GM21528 (cell line): ENCODE measurements around the gene RPS6KB1.
"Not testable (repeated sequence)": the region's sequence is repeated elsewhere in the genome, so short reads cannot be mapped to it uniquely, and the experiment has no call there.

Experiments
- ATAC-seq: cut with Tn5 transposase; IDR thresholded peaks from one replicate; pipeline ENCODE4 v1.9.1; 2021; ENCODE audit warnings: mild to moderate bottlenecking, moderate library complexity; ENCODE audit not compliant: unreplicated experiment, low FRiP score

Gene RPS6KB1

DNA sequence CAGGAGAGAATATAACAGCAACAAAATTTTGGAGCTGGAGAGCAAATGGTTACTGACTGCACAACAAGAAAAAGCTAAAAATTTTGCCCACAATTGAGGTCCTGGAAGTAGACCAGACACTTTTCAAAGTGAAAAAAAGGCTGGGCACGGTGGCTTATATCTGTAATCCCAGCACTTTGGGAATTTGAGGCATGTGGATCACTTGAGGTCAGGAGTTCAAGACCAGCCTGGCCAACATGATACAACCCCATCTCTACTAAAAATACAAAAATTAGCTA, 23.0 kb upstream of the RPS6KB1 start:
- no peak for ATAC-seq

DNA sequence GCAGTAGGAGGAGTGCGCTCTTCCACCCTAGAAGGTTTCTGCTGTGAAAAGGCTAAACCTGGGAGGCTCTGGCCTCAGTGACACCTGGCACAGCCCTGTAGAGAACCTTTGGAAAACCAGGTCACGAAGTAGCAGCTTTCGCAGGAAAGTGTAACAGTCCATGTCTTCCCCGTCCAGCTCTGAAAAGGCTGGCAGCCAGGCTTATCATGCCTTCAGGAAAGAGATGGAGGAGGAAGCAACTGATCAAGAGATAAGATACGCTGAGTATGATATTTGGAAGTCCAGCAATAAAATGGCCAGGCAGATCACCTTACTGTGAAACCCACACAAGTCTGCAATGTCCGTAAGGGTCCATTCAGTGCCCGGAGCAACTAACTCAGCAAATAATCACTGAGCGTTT, 22.4 kb upstream of the RPS6KB1 start:
- ATAC-seq: no peak

DNA sequence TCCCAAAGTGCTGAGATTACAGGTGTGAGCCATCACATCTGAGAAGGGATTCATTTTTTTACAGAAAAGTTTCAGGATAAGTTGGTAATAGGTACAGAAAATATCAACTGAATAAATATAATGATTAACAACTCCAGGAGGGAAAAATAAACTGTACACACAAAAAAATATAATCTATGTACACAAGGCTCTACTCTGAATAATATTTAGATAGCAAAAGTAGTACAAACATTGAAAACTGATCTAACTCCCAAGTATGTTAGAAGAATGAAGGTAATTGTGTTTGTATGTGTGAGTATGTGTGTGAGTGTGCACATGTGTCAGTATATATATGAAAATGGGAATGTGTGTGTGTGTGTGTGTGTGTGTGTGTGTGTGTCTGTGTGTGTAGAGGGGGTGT, 20.6 kb upstream of the RPS6KB1 start:
- no peak for ATAC-seq

DNA sequence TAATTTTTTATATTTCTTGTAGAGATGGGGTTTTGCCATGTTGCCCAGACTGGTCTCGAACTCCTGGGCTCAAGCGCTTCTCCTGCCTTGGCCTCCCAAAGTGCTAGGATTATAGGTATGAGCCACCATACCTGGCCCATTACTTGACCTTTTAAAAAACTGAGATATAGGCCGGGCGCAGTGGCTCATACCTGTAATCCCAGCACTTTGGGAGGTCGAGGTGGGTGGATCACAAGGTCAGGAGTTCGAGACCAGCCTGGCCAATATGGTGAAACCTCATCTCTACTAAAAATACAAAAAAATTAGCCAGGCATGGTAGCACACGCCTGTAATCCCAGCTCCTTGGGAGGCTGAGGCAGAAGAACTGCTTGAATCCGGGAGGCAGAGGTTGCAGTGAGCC, 19.5 kb upstream of the RPS6KB1 start:
- ATAC-seq: not testable (repeated sequence)

DNA sequence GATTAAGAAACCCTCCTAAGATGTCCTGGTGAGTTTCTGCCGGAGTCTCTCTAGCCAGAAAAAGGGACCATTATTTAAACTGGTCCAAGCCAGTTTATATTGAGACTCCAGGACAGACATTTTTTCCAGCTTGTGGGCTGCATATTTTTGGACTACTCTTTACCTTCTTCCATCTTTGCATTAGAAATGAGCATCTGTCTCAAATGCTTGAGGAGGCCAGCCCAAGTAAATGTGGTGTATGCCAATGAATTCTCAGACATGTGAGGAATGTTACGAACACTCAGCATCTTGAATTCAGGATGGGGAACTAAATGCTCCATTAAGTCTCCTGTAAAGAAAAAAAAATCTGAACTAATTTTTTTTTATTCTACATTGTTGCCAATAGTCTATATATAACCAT, 18.5 kb upstream of the RPS6KB1 start:
- ATAC-seq: no peak

DNA sequence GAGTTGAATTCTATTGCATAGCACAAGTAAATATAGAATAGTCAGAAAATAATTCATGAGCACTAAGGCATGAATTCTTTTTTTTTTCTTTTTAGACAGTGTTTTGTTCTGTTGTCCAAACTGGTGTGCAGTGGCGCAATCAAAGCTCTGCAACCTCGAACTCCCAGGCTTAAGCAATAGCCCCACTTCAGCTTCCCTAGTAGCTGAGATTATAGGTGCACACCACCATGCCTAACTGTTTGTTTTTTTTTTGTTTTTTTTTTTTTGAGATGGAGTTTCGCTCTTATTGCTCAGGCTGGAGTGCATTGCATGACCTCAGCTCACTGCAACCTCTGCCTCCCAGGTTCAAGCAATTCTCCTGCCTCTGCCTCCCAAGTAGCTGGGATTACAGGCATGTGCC, 16.8 kb upstream of the RPS6KB1 start:
- ATAC-seq: no peak

DNA sequence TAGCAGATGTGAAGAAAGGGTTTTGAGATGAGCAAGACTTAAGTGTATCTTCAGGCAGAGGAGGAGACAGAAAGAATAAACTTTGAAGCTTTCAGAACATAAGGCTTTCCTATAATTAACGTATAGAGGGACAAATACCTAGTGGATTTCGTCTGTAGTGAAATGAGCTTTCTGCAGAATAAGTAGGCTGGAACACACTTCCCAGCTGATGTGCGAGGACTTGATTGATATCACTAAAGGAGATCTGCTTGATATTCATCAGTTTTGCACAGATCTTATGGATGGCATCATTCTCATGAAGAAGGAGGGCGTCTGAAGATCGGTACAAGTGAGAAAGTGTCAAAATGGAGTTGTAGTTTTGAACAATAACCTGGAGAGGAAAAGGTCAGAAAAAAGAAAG, 15.0 kb upstream of the RPS6KB1 start:
- no peak for ATAC-seq

DNA sequence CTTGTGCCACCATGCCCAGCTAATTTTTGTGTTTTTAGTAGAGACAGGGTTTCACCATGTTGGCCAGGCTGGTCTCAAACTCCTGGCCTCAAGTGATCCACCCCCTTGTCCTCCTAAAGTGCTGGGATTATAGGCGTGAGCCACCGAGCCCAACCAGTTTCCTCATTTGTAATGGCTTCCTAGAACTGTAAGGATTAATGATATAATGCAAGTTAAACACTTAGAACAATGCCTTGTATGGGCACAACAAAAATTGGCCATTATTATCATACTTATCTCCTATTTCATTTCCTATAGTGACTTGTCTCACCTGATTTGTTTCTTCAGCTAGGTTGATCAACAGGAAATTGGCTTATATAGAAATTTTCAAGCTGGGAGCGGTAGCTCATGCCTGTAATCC, 14.3 kb upstream of the RPS6KB1 start:
- ATAC-seq: no peak

DNA sequence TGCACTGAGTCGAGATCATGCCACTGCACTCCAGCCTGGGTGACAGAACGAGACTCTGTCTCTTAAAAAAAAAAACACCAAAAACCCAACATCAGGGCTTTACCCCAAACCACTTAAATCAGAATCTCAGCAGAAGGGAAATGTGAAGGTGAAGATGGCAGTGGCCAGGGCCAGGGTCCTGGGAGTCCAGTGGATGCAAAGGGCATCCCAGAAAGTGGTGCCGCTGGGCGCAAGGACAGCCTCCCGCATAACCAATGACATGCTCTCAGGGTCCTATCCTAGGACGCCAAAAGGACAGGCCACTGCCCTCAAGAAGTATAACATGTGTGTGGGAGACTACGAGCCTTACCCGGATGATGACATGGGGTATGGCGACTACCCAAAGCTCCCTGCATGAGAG, 8.1 kb upstream of the RPS6KB1 start:
- ATAC-seq: no peak

DNA sequence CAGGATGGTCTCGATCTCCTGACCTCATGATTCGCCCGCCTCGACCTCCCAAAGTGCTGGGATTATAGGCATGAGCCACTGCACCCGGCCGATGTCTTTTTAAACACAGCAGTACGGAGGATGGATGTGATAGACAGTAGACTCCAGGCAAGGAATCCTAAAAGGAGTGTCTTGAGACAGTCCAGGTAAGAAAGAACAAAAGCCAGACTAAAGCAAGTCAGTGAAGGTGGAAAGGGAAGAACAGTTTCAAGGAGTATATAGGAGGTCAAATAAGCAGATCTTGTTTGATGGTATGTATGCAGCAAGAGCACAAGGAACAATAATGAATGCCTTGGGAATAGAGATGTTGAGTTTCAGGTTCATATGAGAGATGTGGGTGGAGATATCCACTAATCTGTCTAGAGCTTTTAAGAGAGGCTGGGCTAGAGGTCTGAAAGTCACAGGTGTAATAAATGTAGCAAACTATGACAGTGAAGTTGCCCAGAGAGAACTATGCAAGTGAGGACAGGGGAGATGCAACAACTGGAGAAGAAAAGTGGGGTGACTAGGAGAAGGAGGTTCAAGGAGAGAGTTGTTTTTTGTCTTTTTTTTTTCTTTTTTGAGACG, 4.7 kb upstream of the RPS6KB1 start:
- ATAC-seq: no peak

DNA sequence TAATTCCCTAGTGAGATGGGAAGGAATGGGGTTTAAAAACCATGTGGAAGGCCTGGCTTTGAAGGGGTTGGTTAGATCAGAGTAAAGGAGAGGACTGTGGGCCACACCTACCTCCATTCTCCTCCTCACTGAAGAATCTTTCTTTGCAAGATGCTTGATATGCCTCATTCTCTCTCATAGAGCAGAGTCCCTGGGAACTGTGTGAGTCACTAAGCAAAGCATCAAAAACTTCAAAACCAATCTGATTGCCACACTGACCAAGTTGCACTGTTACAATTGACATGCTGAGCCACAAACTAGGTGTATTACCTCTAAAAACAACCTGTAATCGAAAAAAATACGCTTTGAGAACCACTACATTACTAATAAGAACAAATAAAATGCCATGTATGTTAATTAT, 2.2 kb upstream of the RPS6KB1 start:
- ATAC-seq: no peak

DNA sequence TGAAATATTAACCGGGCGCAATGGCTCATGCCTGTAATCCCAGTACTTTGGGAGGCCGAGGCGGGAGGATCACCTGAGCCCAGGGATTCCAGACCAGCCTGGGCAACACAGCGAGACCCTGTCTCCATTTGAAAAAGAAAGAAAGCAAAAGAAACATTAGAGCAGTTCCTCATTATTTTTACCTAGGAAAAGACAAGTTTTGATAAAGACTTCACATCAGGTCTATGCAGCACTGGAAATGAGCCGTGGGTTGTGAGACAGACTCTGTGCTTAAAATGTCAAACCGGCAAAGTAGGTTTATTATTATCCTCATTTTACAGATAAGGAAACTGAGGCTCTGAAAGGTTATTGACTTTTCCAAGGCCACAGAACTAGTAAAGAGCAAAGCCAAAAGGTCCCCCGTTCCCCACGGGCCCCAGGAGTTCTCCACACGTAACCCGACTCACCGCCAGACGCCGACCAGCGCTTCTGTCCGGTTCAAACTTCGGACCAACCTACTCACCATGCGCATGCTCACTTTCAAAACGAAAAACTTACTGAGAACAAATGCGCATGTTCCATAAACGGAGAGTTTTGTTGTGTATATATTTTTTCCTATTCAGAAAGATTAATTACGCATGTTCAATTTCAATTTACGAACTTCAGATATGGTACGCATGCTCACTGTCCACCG, 534 bp upstream of the RPS6KB1 start:
- peak; percentile 55 for ATAC-seq

DNA sequence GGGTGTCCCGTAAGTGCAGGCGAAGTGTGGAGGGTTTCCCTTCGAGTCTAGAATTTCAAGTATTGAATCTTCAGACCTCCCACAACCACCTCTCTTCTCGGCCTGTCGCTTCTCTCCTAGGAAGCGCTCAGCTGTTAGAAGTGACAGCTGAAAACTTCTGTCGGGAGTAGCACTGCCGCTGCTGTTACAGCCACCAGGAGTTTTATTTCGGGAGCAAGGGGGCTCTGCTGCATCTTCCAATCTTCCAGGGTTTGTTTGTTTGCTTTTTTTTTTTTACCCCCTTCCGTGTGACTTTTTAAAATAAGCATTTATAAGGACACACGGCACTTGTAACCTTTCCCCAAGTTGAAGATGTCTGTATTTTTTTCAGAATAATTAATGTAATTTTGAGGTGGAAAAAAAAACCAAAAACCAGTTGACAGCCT, 767 bp downstream of the RPS6KB1 start:
- ATAC-seq: no peak

DNA sequence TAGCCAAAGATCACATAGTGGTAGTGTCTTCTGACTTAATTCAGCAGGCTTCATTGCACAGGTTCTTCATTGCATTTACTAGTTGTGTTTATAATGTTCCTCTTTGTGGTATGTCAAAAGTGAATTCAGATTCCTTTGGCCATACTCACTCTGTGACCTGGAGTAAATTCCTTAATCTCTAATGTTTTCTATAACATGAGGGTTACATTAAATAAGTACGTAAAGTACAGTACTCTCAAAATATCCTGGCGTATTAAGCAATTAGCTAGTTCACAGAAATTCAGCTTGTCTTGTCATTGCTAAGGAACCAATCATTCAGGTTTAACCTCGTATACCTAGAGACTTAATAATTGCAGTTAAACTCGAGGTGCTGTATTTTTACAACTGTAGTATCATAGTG, 4.2 kb downstream of the RPS6KB1 start:
- ATAC-seq: no peak

DNA sequence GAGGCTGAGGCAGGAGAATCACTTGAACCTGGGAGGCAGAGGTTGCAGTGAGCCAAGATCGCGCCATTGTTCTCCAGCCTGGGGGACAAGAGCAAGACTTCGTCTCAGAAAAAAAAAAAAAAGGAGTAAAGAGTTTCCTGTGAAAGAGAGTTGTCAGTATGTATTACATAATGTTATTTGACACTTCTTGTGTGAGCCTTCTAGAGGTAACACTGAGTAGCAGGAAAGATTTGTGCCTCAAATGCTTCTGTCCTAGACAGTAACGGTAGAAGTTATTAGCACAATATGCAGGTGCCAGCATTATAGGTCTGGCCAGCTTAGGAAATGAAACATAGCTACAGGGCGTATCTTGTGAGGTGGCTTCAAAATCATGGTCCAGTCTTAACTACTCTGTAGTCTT, 6.2 kb downstream of the RPS6KB1 start:
- no peak for ATAC-seq

DNA sequence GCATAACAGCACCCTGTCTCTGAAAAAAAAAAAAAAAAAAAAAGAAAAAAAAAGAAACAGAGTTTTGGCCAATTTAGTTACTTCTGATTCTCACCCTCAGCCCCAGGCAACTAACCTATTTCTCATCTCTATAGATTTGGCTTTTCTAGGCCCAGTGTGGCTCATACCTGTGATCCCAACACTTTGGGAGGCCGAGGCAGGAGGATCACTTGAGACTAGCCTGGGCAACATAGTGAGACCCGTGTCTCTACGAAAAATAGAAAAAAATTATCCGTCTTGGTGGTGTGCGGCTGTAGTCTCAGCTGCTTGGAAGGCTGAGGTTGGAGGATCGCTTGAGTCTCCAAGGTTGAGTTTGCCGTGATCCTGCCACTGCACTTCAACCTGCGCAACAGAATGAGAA, 8.7 kb downstream of the RPS6KB1 start:
- no peak for ATAC-seq

DNA sequence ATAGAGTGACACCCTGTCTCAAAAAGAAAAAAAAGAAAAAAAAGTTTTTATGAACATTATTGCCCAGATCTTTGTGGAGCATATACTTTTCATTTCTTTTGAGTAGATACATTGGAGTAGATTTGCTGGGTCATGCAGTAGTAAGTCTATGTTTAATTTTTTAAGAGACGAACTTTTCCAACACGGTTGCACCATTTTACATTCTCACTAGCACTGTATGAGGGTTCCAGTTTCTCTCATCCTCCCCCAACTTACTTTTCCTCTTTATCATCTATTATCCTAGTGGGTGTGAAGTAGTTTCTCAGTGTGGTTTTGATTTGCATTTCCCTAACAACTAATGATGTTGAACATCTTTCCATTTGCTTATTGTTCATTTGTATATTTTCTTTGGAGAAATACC, 10.5 kb downstream of the RPS6KB1 start:
- ATAC-seq: no peak

DNA sequence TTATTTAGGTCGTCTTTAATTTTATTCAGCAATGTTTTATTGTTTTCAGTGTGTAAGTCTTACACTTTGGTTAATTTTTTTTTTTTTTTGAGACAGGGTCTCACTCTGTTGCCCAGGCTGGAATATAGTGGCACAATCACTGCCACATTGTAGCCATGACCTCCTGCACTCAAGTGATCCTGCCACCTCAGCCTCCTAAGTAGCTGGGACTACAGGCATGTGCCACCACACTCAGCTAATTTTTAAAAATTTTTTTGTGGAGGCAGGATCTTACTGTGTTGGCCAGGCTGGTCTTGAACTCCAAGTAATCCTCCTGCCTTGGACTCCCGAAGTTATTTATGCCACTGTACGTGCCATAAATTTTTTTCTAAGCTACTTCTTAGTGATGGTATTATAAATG, 14.5 kb downstream of the RPS6KB1 start:
- no peak for ATAC-seq

DNA sequence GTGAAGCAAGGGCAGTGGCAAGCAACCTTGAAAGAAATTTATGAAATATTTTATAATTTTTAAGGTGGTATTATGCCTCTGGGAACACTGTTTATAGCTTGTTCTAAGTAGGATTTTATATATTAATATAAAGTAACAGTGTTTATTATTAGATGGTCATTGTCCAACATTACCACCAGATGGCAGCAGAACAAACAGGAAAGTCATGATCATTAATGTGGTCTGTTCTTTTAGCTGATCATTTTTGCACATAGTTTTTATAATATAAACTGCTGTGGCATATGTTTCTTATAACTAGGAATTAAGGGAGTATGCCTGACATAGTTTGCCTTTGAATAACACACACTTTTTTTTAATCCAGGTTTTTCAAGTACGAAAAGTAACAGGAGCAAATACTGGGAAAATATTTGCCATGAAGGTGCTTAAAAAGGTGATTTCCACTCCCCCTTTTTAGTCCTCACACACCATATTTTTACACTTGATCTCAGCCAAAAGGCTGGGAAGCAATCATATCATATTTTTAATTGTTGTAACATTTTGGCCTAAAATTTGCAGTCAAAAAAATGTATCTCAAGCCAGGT, 21.4 kb downstream of the RPS6KB1 start:
- ATAC-seq: no peak

DNA sequence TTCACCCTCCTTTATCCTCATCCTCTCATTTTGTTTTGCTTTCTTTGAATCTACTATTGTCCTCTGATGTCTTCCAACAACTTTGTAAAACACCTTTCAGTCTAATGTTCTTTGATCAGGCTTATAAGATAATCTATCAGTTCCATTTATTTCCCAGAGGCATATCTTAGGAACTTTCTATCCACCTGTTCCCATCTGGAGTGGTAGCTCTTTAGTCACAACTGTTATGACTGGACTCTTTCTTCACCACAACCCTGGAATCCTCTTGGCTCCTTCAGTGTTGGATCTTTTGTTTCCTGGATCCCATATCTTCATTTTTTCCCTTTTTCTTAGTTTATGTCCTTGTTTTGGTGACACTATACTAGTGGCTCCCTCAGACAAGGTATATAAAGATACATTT, 23.5 kb downstream of the RPS6KB1 start:
- ATAC-seq: no peak

DNA sequence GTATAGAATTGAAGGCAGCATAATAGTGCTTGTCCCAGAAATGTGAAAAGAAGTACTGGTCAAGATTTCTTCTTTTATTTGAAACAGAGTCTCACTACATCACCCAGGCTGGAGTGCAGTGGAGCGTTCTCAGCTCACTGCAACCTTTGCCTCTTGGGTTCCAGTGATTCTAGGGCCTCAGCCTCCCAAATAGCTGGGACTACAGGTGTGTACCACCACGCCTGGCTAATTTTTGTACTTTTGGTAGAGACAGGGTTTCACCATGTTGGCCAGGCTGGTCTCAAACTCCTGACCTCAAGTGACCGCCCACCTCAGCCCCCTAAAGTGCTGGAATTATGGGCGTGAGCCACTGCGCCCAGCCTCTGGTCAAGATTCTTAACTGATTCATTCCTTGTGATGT, 27.7 kb downstream of the RPS6KB1 start:
- ATAC-seq: not testable (repeated sequence)

DNA sequence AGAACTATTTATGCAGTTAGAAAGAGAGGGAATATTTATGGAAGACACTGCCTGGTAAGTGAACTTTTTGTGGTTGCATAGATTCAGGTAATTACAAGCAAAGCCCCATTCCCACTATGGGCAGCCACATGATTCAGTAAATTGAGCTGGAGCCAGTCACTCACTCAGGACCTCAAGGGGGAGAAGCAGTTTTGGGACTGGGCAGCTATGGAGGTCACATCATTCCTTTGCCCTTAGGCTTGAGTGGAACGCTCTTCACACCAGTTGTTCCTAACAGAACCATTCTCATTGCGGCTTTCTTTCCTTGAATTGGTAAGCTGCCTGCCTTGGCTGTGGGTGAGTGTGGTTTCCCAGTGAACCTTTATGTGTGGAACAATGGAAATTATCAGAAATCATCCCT, 37.2 kb downstream of the RPS6KB1 start:
- ATAC-seq: not testable (repeated sequence)

DNA sequence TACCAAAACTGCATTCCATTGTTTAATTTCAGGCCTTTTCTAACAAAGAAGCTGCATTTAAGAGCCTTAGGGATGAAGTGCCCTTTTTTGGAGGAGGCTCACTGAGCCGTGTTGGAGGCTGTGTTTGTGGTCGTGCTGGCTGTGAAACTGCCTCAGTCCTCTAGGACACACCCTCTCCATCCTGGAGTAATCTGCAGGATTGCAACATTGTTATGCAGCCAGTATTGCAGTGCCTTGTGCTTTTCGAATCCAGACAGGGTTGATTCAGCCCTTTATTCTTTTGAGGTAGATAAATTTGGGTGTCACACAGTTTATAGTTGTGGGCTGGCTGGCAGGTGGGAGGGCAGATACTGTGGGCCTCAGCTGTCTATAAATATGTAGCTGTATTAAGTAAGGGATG, 37.8 kb downstream of the RPS6KB1 start:
- not testable (repeated sequence) for ATAC-seq
